ENCODE measurements around the gene IMPA2. TPM values are rescaled to one million over a fixed set of nuclear protein-coding genes. Genes with fewer than 3 reads are reported as not detected.

The IMPA2 gene
- total and polyA plus RNA-seq, 4 experiments from 2014 or later, result 4.9 to 9.8 (median 6.5) TPM

GRCh38 chr18:12059334-12060181 lies 78.3 kb downstream of the IMPA2 start:
- Histone ChIP-seq H3K4me1 (ENCODE audit: insufficient read depth, low read length) (no peaks in the 10 kb centered on the region), H3K9me3 (ENCODE audit: control insufficient read depth in 1 of 2, low read length in 2 of 2) (no peaks in the 10 kb centered on the region), H3K4me3 (ENCODE audit: low read length in 2 of 2) (no peak overlapping the region), H3K27me3 (ENCODE audit: insufficient read depth, low read length) (no peaks in the 10 kb centered on the region), H3K27ac (ENCODE audit: low read depth, low read length) (no peak overlapping the region), H3K36me3 (ENCODE audit: insufficient read depth, low read length) (no peaks in the 10 kb centered on the region)
- Mint-ChIP-seq H3K9me3 (no peaks in the 10 kb centered on the region), H3K36me3 (no peaks in the 10 kb centered on the region), H3K4me1 (no peaks in the 10 kb centered on the region), H3K27ac (no peak overlapping the region), H3K4me3 (no peak overlapping the region), H3K27me3 (peaks cover 0 to 3% of the 10 kb centered on the region in 2 donors)
- intact Hi-C loops (cut with micrococcal nuclease), result no loop called here
- POLR2A ChIA-PET (ENCODE audit: partially characterized antibody), result no interaction called here
- no peak for DNase-seq
- CTCF ChIA-PET (ENCODE audit: partially characterized antibody), result no interaction called here

GRCh38 chr18:12060182-12060870 lies 79.0 kb downstream of the IMPA2 start:
- Mint-ChIP-seq H3K4me3 (no peak overlapping the region), H3K27ac (no peak overlapping the region), H3K27me3 (peaks cover 0 to 3% of the 10 kb centered on the region in 2 donors), H3K4me1 (no peaks in the 10 kb centered on the region), H3K36me3 (no peaks in the 10 kb centered on the region), H3K9me3 (no peaks in the 10 kb centered on the region)
- CTCF ChIA-PET (ENCODE audit: partially characterized antibody), result no interaction called here
- H3K4me3 ChIP-seq (ENCODE audit: low read length in 2 of 2), result no peak overlapping the region
- no peak for DNase-seq
- no peaks in the 10 kb centered on the region for H3K4me1 ChIP-seq (ENCODE audit: insufficient read depth, low read length)
- intact Hi-C loops (cut with micrococcal nuclease), result no loop called here
- POLR2A ChIA-PET (ENCODE audit: partially characterized antibody), result no interaction called here
- no peaks in the 10 kb centered on the region for H3K36me3 ChIP-seq (ENCODE audit: insufficient read depth, low read length)
- no peaks in the 10 kb centered on the region for H3K27me3 ChIP-seq (ENCODE audit: insufficient read depth, low read length)
- H3K9me3 ChIP-seq (ENCODE audit: control insufficient read depth in 1 of 2, low read length in 2 of 2), result no peaks in the 10 kb centered on the region
- H3K27ac ChIP-seq (ENCODE audit: low read depth, low read length), result no peak overlapping the region

- CTCF ChIA-PET (ENCODE audit: partially characterized antibody), result no interaction called here
- no peak overlapping the region for H3K4me3 Mint-ChIP-seq
- no peak for DNase-seq
These were observed 80.4 kb downstream of the IMPA2 start for GRCh38 chr18:12061685-12062084.

GRCh38 chr18:12062974-12063373 lies 81.7 kb downstream of the IMPA2 start:
- DNase-seq, result no peak
- ChIA-PET CTCF (ENCODE audit: partially characterized antibody) (no interaction called here), POLR2A (ENCODE audit: partially characterized antibody) (no interaction called here)
- H3K4me1 ChIP-seq (ENCODE audit: insufficient read depth, low read length), result no peaks in the 10 kb centered on the region
- Mint-ChIP-seq H3K27me3 (peaks cover 3% of the 10 kb centered on the region in 2 donors), H3K9me3 (no peaks in the 10 kb centered on the region), H3K4me1 (no peaks in the 10 kb centered on the region), H3K4me3 (no peak overlapping the region), H3K27ac (no peak overlapping the region), H3K36me3 (no peaks in the 10 kb centered on the region)
- no peaks in the 10 kb centered on the region for H3K9me3 ChIP-seq (ENCODE audit: control insufficient read depth in 1 of 2, low read length in 2 of 2)
- no peak overlapping the region for H3K27ac ChIP-seq (ENCODE audit: low read depth, low read length)
- intact Hi-C loops (cut with micrococcal nuclease), result no loop called here
- no peaks in the 10 kb centered on the region for H3K27me3 ChIP-seq (ENCODE audit: insufficient read depth, low read length)
- H3K36me3 ChIP-seq (ENCODE audit: insufficient read depth, low read length), result no peaks in the 10 kb centered on the region
- H3K4me3 ChIP-seq (ENCODE audit: low read length in 2 of 2), result no peak overlapping the region

More at GRCh38 chr18:12061685-12062084, 80.4 kb downstream of the IMPA2 start:
- Histone ChIP-seq H3K36me3 (ENCODE audit: insufficient read depth, low read length) (no peaks in the 10 kb centered on the region), H3K9me3 (ENCODE audit: control insufficient read depth in 1 of 2, low read length in 2 of 2) (no peaks in the 10 kb centered on the region), H3K27ac (ENCODE audit: low read depth, low read length) (no peak overlapping the region), H3K4me1 (ENCODE audit: insufficient read depth, low read length) (no peaks in the 10 kb centered on the region), H3K4me3 (ENCODE audit: low read length in 2 of 2) (no peak overlapping the region), H3K27me3 (ENCODE audit: insufficient read depth, low read length) (no peaks in the 10 kb centered on the region)
- H3K27me3 Mint-ChIP-seq, result peaks cover 3% of the 10 kb centered on the region in 2 donors
- H3K4me1 Mint-ChIP-seq, result no peaks in the 10 kb centered on the region
- H3K27ac Mint-ChIP-seq, result no peak overlapping the region
- POLR2A ChIA-PET (ENCODE audit: partially characterized antibody), result no interaction called here
- no peaks in the 10 kb centered on the region for H3K36me3 Mint-ChIP-seq
- H3K9me3 Mint-ChIP-seq, result no peaks in the 10 kb centered on the region
- intact Hi-C loops (cut with micrococcal nuclease), result no loop called here

- no peak for DNase-seq
- no peaks in the 10 kb centered on the region for H3K27me3 ChIP-seq (ENCODE audit: insufficient read depth, low read length)
- ChIA-PET CTCF (ENCODE audit: partially characterized antibody) (no interaction called here), POLR2A (ENCODE audit: partially characterized antibody) (no interaction called here)
- H3K4me1 ChIP-seq (ENCODE audit: insufficient read depth, low read length), result no peaks in the 10 kb centered on the region
- H3K9me3 ChIP-seq (ENCODE audit: control insufficient read depth in 1 of 2, low read length in 2 of 2), result no peaks in the 10 kb centered on the region
- no peaks in the 10 kb centered on the region for H3K9me3 Mint-ChIP-seq
- H3K36me3 ChIP-seq (ENCODE audit: insufficient read depth, low read length), result no peaks in the 10 kb centered on the region
- no peak overlapping the region for H3K4me3 Mint-ChIP-seq
- H3K27ac Mint-ChIP-seq, result no peak overlapping the region
- no peaks in the 10 kb centered on the region for H3K36me3 Mint-ChIP-seq
- intact Hi-C loops (cut with micrococcal nuclease), result no loop called here
- no peak overlapping the region for H3K27ac ChIP-seq (ENCODE audit: low read depth, low read length)
- no peak overlapping the region for H3K4me3 ChIP-seq (ENCODE audit: low read length in 2 of 2)
- H3K4me1 Mint-ChIP-seq, result no peaks in the 10 kb centered on the region
- peaks cover 6 to 7% of the 10 kb centered on the region in 2 donors for H3K27me3 Mint-ChIP-seq
These were observed 82.9 kb downstream of the IMPA2 start for GRCh38 chr18:12064086-12064763.

- Histone ChIP-seq H3K4me3 (ENCODE audit: low read length in 2 of 2) (no peak overlapping the region), H3K4me1 (ENCODE audit: insufficient read depth, low read length) (no peaks in the 10 kb centered on the region), H3K36me3 (ENCODE audit: insufficient read depth, low read length) (no peaks in the 10 kb centered on the region), H3K27me3 (ENCODE audit: insufficient read depth, low read length) (no peaks in the 10 kb centered on the region), H3K27ac (ENCODE audit: low read depth, low read length) (no peak overlapping the region), H3K9me3 (ENCODE audit: control insufficient read depth in 1 of 2, low read length in 2 of 2) (no peaks in the 10 kb centered on the region)
- Mint-ChIP-seq H3K9me3 (no peaks in the 10 kb centered on the region), H3K27ac (no peak overlapping the region), H3K27me3 (peaks cover 6 to 7% of the 10 kb centered on the region in 2 donors), H3K4me1 (no peaks in the 10 kb centered on the region), H3K36me3 (no peaks in the 10 kb centered on the region), H3K4me3 (no peak overlapping the region)
- POLR2A ChIA-PET (ENCODE audit: partially characterized antibody), result no interaction called here
- CTCF ChIA-PET (ENCODE audit: partially characterized antibody), result no interaction called here
- intact Hi-C loops (cut with micrococcal nuclease), result no loop called here
- no peak for DNase-seq
These were observed 84.1 kb downstream of the IMPA2 start for GRCh38 chr18:12065397-12065796.

- Histone ChIP-seq H3K36me3 (ENCODE audit: insufficient read depth, low read length) (no peaks in the 10 kb centered on the region), H3K4me3 (ENCODE audit: low read length in 2 of 2) (no peak overlapping the region), H3K4me1 (ENCODE audit: insufficient read depth, low read length) (no peaks in the 10 kb centered on the region), H3K27me3 (ENCODE audit: insufficient read depth, low read length) (no peaks in the 10 kb centered on the region), H3K27ac (ENCODE audit: low read depth, low read length) (no peak overlapping the region), H3K9me3 (ENCODE audit: control insufficient read depth in 1 of 2, low read length in 2 of 2) (no peaks in the 10 kb centered on the region)
- ChIA-PET CTCF (ENCODE audit: partially characterized antibody) (no interaction called here), POLR2A (ENCODE audit: partially characterized antibody) (no interaction called here)
- no peaks in the 10 kb centered on the region for H3K9me3 Mint-ChIP-seq
- H3K4me3 Mint-ChIP-seq, result no peak overlapping the region
- intact Hi-C loops (cut with micrococcal nuclease), result no loop called here
- no peaks in the 10 kb centered on the region for H3K4me1 Mint-ChIP-seq
- H3K36me3 Mint-ChIP-seq, result no peaks in the 10 kb centered on the region
- no peak for DNase-seq
- peaks cover 6 to 7% of the 10 kb centered on the region in 2 donors for H3K27me3 Mint-ChIP-seq
- H3K27ac Mint-ChIP-seq, result no peak overlapping the region
These were observed 85.7 kb downstream of the IMPA2 start for GRCh38 chr18:12066910-12067511.
